ENCODE measurements around the gene FEZF2.

FEZF2 gene

DNA sequence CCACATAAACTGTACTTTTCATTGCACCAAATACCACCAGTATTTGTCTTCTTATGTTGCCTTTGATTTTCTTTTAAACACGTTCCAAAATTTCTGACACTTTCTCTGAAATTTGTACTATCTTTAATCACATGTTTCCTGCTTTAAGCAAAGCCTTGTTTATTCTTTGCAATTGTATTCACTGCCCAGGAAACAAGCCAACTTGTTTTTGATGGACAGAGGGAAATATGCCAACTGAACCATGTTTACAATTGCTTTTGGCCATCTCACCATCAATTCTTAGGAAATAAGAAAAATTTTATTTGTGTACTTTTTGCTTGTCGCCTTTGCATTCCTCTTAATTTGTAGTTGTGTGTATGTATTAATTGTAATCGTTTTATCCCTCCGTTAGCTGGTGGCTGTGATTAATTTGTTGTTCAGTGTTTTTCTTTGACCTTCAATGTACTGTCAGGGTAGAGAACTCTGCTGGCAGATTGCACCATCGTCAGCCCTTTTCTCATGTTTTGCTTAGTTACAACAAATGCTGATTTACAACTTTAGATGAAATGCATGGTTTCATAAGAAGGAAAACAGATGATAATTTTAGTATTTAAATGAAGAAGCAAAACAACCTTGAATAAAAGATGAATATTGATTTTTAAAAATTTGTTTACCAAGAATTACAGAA is 19.4 kb upstream of the FEZF2 start:
- no peak overlapping the region for H3K27ac ChIP-seq (ENCODE audit: low read depth in 2 of 2, low read length in 2 of 2)
- no peaks in the 10 kb centered on the region for H3K36me3 ChIP-seq (ENCODE audit: control insufficient read depth in 2 of 2, insufficient read depth in 2 of 2, low read length in 2 of 2)
- peaks cover 0 to 1% of the 10 kb centered on the region in 2 donors for H3K27me3 ChIP-seq (ENCODE audit: control insufficient read depth in 2 of 2, insufficient read depth in 2 of 2, low read length in 2 of 2)
- H3K4me1 ChIP-seq (ENCODE audit: control insufficient read depth in 2 of 2, insufficient read depth in 2 of 2, low read length in 2 of 2), result no peaks in the 10 kb centered on the region
- H3K9ac ChIP-seq (ENCODE audit: low read depth in 1 of 2, low read length in 2 of 2), result no peak overlapping the region
- H3K9me3 ChIP-seq (ENCODE audit: control insufficient read depth in 2 of 2, low read length in 2 of 2), result no peaks in the 10 kb centered on the region
- no peak overlapping the region for H3K4me3 ChIP-seq (ENCODE audit: low read length in 2 of 2)

DNA sequence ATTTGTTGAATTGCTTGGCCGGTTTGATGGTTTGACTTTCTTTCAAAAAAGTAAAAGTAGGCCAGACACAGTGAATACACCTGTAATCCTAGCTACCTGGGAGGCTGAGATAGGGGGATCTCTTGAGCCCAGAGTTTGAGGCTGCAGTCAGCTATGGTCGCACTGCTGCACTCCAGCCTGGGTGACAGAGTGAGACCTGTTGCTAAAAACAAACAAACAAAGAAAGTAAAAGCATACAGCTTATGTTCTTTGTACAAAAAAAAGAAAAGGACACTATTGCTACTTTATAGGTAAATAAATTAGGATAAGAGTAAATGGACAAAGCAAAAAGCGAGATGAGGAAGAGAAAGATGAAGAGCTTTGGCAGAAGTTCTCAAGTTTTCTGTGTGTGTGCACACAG is 13.9 kb upstream of the FEZF2 start:
- Histone ChIP-seq H3K27me3 (ENCODE audit: control insufficient read depth in 2 of 2, insufficient read depth in 2 of 2, low read length in 2 of 2) (peaks cover 0 to 6% of the 10 kb centered on the region in 2 donors), H3K4me1 (ENCODE audit: control insufficient read depth in 2 of 2, insufficient read depth in 2 of 2, low read length in 2 of 2) (no peaks in the 10 kb centered on the region), H3K9me3 (ENCODE audit: control insufficient read depth in 2 of 2, low read length in 2 of 2) (no peaks in the 10 kb centered on the region), H3K4me3 (ENCODE audit: low read length in 2 of 2) (no peak overlapping the region), H3K27ac (ENCODE audit: low read depth in 2 of 2, low read length in 2 of 2) (no peak overlapping the region), H3K36me3 (ENCODE audit: control insufficient read depth in 2 of 2, insufficient read depth in 2 of 2, low read length in 2 of 2) (no peaks in the 10 kb centered on the region), H3K9ac (ENCODE audit: low read depth in 1 of 2, low read length in 2 of 2) (no peak overlapping the region)

DNA sequence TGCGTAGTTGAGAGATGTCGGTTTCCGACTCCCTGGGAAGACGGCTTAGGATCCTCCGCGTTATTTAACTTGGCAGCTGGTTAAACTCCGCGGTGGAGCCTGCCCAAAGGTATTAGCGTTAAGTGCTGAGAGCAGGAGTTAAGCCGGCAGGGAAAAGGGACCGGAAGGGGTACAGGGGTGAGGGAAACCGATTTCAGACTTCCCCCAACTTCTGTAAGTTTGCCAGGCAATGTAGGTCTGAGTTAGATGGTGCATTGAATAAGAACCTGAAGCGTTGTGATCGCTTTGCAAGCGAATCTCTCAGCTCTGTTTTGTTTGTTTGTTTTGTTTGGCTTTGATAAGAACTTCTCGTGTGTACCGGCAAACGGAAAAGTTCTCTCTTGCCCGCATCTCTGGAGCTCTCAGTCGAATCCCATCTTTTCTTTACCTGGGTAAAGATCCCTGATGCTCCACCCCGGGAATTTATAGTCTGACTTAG is 6.0 kb upstream of the FEZF2 start:
- H3K36me3 ChIP-seq (ENCODE audit: control insufficient read depth in 2 of 2, insufficient read depth in 2 of 2, low read length in 2 of 2), result no peaks in the 10 kb centered on the region
- no peak overlapping the region for H3K4me3 ChIP-seq (ENCODE audit: low read length in 2 of 2)
- H3K4me1 ChIP-seq (ENCODE audit: control insufficient read depth in 2 of 2, insufficient read depth in 2 of 2, low read length in 2 of 2), result no peaks in the 10 kb centered on the region
- H3K9me3 ChIP-seq (ENCODE audit: control insufficient read depth in 2 of 2, low read length in 2 of 2), result peaks cover 0 to 1% of the 10 kb centered on the region in 2 donors
- H3K27me3 ChIP-seq (ENCODE audit: control insufficient read depth in 2 of 2, insufficient read depth in 2 of 2, low read length in 2 of 2), result peaks cover 33 to 44% of the 10 kb centered on the region in 2 donors
- no peak overlapping the region for H3K27ac ChIP-seq (ENCODE audit: low read depth in 2 of 2, low read length in 2 of 2)
- H3K9ac ChIP-seq (ENCODE audit: low read depth in 1 of 2, low read length in 2 of 2), result no peak overlapping the region

DNA sequence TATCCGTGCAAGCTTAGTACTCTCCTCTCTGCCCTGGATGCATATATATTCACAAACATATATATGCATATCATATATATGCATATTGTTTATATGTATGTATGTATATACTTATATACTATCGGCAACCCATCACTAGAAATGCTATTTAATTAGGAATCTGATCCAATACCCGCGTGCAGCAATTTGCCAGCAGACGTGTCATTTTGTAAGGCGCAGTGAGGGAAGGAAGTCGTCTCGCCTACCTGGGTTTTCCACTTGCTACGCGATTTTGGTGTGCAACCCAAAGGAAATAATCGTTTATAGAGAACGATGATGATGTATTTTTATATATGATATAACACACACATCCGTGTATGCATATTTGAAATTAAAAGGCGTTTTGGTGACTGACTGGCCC is 5.6 kb upstream of the FEZF2 start:
- Histone ChIP-seq H3K27ac (ENCODE audit: low read depth in 2 of 2, low read length in 2 of 2) (no peak overlapping the region), H3K9me3 (ENCODE audit: control insufficient read depth in 2 of 2, low read length in 2 of 2) (peaks cover 0 to 1% of the 10 kb centered on the region in 2 donors)

DNA sequence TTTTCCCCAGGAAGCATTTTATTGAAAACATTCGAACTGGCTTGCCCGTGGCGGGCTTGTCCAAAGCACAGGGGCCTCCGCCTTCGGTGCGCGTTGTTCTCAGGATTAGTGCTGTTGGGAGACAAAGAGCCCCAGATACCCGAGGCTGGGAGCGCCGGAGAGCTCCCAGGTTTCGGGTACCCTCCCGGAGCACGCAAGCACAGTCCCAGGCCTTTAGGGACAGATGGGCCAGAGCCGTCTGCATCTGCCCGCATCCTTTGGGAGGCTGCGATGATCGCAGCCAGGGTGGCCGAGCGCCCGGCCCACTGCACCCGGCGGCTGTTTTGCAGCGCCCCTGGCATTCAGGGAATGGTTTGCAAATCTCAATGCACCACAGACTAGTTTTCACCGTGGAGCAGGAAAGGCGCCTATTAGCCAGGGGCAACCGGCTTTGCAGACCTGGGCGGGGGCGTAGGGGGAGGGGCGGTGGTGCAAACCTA is 5.0 kb upstream of the FEZF2 start:
- H3K4me3 ChIP-seq (ENCODE audit: low read length in 2 of 2), result no peak overlapping the region
- no peak overlapping the region for H3K27ac ChIP-seq (ENCODE audit: low read depth in 2 of 2, low read length in 2 of 2)

More for the DNA sequence above, 5.6 kb upstream of the FEZF2 start:
- Histone ChIP-seq H3K36me3 (ENCODE audit: control insufficient read depth in 2 of 2, insufficient read depth in 2 of 2, low read length in 2 of 2) (no peaks in the 10 kb centered on the region), H3K4me3 (ENCODE audit: low read length in 2 of 2) (no peak overlapping the region), H3K4me1 (ENCODE audit: control insufficient read depth in 2 of 2, insufficient read depth in 2 of 2, low read length in 2 of 2) (no peaks in the 10 kb centered on the region), H3K27me3 (ENCODE audit: control insufficient read depth in 2 of 2, insufficient read depth in 2 of 2, low read length in 2 of 2) (peaks cover 38 to 47% of the 10 kb centered on the region in 2 donors), H3K9ac (ENCODE audit: low read depth in 1 of 2, low read length in 2 of 2) (no peak overlapping the region)

DNA sequence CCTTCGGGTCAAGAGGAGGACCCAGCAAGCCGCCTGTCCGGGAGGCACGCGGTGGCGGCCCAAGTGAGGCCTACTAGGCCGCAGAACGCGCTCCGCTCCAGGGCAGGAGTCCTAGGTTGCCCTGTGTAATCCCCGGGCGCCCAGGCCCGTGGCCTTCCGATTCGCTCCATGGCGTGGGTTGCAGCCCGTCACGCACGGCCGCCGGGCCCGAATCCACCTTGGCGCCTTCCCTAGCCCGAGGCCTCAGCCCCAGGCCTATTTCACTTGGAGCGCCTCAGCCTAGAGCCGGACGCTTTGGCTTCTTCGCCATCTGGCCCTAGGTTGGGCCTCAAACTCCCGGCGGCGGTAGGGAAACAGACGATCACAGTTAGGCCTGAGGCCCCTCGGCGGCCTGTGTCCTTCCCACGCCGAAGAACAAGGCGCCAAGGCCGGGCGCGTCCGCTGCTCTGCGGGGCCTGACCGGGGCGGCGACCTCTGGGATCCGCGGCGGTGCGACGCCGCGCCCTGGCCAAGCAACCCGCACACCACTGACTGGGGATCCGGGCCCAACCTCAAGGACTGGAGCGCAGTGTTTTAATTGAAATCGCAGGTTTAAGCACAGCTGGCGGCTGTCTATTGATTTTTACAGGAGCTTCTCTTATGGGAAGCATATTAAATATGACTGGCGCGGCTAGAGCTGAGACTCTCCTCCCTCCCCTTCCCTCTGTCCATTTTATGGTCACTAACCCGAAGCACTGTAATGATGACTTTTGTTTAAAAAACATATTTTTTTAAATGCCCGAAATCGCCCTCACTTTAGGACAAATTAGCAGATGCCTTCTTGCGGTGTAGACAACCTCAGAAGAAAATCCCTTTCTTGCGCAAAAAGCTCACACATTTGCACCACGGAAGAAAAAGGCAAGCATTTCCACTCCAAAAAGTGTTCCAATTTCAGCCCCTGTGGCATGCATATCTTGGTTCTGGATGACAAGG is 3.8 kb upstream of the FEZF2 start:
- H3K27me3 ChIP-seq (ENCODE audit: control insufficient read depth in 2 of 2, insufficient read depth in 2 of 2, low read length in 2 of 2), result peaks cover 38 to 57% of the 10 kb centered on the region in 2 donors

More for the DNA sequence above, 5.0 kb upstream of the FEZF2 start:
- peaks cover 38 to 51% of the 10 kb centered on the region in 2 donors for H3K27me3 ChIP-seq (ENCODE audit: control insufficient read depth in 2 of 2, insufficient read depth in 2 of 2, low read length in 2 of 2)
- peaks cover 0 to 1% of the 10 kb centered on the region in 2 donors for H3K9me3 ChIP-seq (ENCODE audit: control insufficient read depth in 2 of 2, low read length in 2 of 2)
- no peaks in the 10 kb centered on the region for H3K36me3 ChIP-seq (ENCODE audit: control insufficient read depth in 2 of 2, insufficient read depth in 2 of 2, low read length in 2 of 2)
- no peaks in the 10 kb centered on the region for H3K4me1 ChIP-seq (ENCODE audit: control insufficient read depth in 2 of 2, insufficient read depth in 2 of 2, low read length in 2 of 2)
- no peak overlapping the region for H3K9ac ChIP-seq (ENCODE audit: low read depth in 1 of 2, low read length in 2 of 2)

DNA sequence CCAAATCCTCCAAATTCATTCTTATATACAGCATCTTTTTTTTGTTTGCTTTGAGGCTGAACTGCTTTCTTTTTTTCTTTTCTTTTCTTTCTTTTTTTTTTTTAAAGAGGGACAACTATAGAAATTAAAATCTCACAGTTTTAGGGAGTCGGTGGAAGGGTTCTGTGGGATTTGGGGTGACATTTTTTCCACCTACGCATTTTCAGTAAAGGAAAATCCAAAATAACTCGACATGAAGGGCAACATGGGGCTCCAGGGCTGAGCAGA is 3.0 kb upstream of the FEZF2 start:
- no peak overlapping the region for H3K27ac ChIP-seq (ENCODE audit: low read depth in 2 of 2, low read length in 2 of 2)
- no peaks in the 10 kb centered on the region for H3K9me3 ChIP-seq (ENCODE audit: control insufficient read depth in 2 of 2, low read length in 2 of 2)
- H3K4me1 ChIP-seq (ENCODE audit: control insufficient read depth in 2 of 2, insufficient read depth in 2 of 2, low read length in 2 of 2), result no peaks in the 10 kb centered on the region
- H3K4me3 ChIP-seq (ENCODE audit: low read length in 2 of 2), result no peak overlapping the region
- H3K9ac ChIP-seq (ENCODE audit: low read depth in 1 of 2, low read length in 2 of 2), result no peak overlapping the region
- no peaks in the 10 kb centered on the region for H3K36me3 ChIP-seq (ENCODE audit: control insufficient read depth in 2 of 2, insufficient read depth in 2 of 2, low read length in 2 of 2)
- H3K27me3 ChIP-seq (ENCODE audit: control insufficient read depth in 2 of 2, insufficient read depth in 2 of 2, low read length in 2 of 2), result peaks cover 41 to 65% of the 10 kb centered on the region in 2 donors

More for the DNA sequence above, 3.8 kb upstream of the FEZF2 start:
- Histone ChIP-seq H3K36me3 (ENCODE audit: control insufficient read depth in 2 of 2, insufficient read depth in 2 of 2, low read length in 2 of 2) (no peaks in the 10 kb centered on the region), H3K4me1 (ENCODE audit: control insufficient read depth in 2 of 2, insufficient read depth in 2 of 2, low read length in 2 of 2) (no peaks in the 10 kb centered on the region), H3K27ac (ENCODE audit: low read depth in 2 of 2, low read length in 2 of 2) (no peak overlapping the region), H3K4me3 (ENCODE audit: low read length in 2 of 2) (no peak overlapping the region), H3K9me3 (ENCODE audit: control insufficient read depth in 2 of 2, low read length in 2 of 2) (peaks cover 0 to 1% of the 10 kb centered on the region in 2 donors), H3K9ac (ENCODE audit: low read depth in 1 of 2, low read length in 2 of 2) (no peak overlapping the region)

DNA sequence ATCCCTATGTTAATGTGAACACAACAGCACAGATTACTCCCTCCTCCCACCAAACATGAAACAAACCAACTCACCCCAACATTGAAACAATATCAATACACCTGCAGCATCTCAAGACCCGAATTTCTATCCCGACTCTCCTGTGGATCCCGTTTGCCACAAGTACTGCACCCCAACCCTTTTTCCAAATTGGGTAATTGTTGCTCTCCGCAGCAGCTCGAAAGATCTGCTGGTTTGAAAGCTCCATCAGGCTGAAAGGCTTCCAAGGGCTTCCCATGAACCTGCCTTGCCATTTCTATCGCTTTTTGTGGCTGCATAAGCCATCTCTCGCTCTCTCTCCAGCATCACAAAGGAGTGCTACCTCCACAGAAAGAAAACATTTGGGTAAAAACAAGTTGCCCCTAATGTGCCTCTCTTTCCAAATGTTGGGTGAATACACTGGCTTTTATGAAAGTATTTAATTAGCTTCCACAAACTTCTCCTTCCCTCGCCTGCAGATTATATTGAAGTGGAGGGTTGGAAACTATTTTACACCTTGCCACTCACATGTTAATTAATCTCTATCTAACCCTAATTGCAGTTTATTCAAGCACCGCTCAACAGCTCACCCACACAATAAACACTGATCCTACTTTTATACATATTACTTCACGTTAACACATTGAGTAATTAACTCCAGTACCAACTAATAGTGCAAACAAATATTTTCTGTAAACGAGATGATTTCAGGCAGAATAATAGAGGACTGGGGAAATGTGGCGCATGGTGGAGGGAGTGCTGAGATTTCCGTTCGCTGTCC is 2.5 kb upstream of the FEZF2 start:
- H3K4me1 ChIP-seq (ENCODE audit: control insufficient read depth in 2 of 2, insufficient read depth in 2 of 2, low read length in 2 of 2), result no peaks in the 10 kb centered on the region
- peaks cover 0 to 2% of the 10 kb centered on the region in 2 donors for H3K9me3 ChIP-seq (ENCODE audit: control insufficient read depth in 2 of 2, low read length in 2 of 2)
- no peak overlapping the region for H3K9ac ChIP-seq (ENCODE audit: low read depth in 1 of 2, low read length in 2 of 2)
- H3K36me3 ChIP-seq (ENCODE audit: control insufficient read depth in 2 of 2, insufficient read depth in 2 of 2, low read length in 2 of 2), result no peaks in the 10 kb centered on the region
- no peak overlapping the region for H3K27ac ChIP-seq (ENCODE audit: low read depth in 2 of 2, low read length in 2 of 2)
- H3K4me3 ChIP-seq (ENCODE audit: low read length in 2 of 2), result no peak overlapping the region
- H3K27me3 ChIP-seq (ENCODE audit: control insufficient read depth in 2 of 2, insufficient read depth in 2 of 2, low read length in 2 of 2), result peaks cover 42 to 71% of the 10 kb centered on the region in 2 donors

- Histone ChIP-seq H3K27ac (ENCODE audit: low read depth in 2 of 2, low read length in 2 of 2) (no peak overlapping the region), H3K4me1 (ENCODE audit: control insufficient read depth in 2 of 2, insufficient read depth in 2 of 2, low read length in 2 of 2) (no peaks in the 10 kb centered on the region), H3K4me3 (ENCODE audit: low read length in 2 of 2) (no peak overlapping the region), H3K36me3 (ENCODE audit: control insufficient read depth in 2 of 2, insufficient read depth in 2 of 2, low read length in 2 of 2) (no peaks in the 10 kb centered on the region), H3K9me3 (ENCODE audit: control insufficient read depth in 2 of 2, low read length in 2 of 2) (peaks cover 0 to 2% of the 10 kb centered on the region in 2 donors), H3K9ac (ENCODE audit: low read depth in 1 of 2, low read length in 2 of 2) (no peak overlapping the region), H3K27me3 (ENCODE audit: control insufficient read depth in 2 of 2, insufficient read depth in 2 of 2, low read length in 2 of 2) (peaks cover 49 to 77% of the 10 kb centered on the region in 2 donors)
Measured at GRCh38 chr3:62374341-62375218, 1.2 kb upstream of the FEZF2 start.

Measured in mucosa of rectum (tissue), 2 donors.